Measurements from ENCODE around the gene NR3C2. TPM values are rescaled to one million over a fixed set of nuclear protein-coding genes. Genes with fewer than 3 reads are reported as not detected.

Gene NR3C2
- total RNA-seq, 2 experiments from 2014 or later: 6.1 to 6.4 TPM

DNA sequence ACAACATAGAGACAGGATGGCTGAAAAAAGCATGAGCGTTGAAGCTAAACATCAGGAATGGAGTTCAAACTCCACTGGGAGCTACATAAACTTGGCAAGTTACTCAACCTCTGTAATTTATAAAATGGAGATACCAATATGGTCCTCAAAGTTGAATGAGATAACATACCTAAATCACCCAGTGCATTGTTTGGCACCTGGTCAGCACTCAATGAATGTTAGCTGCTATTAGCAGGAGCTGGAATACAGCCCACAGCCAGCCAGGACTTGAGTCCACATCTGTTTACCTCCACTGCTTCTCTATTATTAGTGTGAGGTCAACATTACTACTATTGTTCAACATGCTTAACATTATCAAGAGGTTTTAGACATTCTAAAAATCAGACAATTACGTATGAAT lies 97.9 kb downstream of the NR3C2 start:
- POLR2A ChIA-PET: no interaction called here
- Mint-ChIP-seq H3K27ac (no peak overlapping the region), H3K27me3 (no peaks in the 10 kb centered on the region), H3K4me1 (ENCODE audit: low read depth) (peaks cover 24% of the 10 kb centered on the region), H3K9me3 (peaks cover 11% of the 10 kb centered on the region), H3K4me3 (no peak overlapping the region), H3K36me3 (ENCODE audit: low read depth) (peaks cover 2% of the 10 kb centered on the region)
- intact Hi-C loops (cut with micrococcal nuclease): no loop called here
- TF ChIP-seq, protein P1, sequence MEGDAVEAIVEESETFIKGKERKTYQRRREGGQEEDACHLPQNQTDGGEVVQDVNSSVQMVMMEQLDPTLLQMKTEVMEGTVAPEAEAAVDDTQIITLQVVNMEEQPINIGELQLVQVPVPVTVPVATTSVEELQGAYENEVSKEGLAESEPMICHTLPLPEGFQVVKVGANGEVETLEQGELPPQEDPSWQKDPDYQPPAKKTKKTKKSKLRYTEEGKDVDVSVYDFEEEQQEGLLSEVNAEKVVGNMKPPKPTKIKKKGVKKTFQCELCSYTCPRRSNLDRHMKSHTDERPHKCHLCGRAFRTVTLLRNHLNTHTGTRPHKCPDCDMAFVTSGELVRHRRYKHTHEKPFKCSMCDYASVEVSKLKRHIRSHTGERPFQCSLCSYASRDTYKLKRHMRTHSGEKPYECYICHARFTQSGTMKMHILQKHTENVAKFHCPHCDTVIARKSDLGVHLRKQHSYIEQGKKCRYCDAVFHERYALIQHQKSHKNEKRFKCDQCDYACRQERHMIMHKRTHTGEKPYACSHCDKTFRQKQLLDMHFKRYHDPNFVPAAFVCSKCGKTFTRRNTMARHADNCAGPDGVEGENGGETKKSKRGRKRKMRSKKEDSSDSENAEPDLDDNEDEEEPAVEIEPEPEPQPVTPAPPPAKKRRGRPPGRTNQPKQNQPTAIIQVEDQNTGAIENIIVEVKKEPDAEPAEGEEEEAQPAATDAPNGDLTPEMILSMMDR (IDR thresholded peaks at IDR 0.05): no peak
- no peak for ATAC-seq
- CTCF ChIA-PET: no interaction called here
- DNase-seq: no peak

DNA sequence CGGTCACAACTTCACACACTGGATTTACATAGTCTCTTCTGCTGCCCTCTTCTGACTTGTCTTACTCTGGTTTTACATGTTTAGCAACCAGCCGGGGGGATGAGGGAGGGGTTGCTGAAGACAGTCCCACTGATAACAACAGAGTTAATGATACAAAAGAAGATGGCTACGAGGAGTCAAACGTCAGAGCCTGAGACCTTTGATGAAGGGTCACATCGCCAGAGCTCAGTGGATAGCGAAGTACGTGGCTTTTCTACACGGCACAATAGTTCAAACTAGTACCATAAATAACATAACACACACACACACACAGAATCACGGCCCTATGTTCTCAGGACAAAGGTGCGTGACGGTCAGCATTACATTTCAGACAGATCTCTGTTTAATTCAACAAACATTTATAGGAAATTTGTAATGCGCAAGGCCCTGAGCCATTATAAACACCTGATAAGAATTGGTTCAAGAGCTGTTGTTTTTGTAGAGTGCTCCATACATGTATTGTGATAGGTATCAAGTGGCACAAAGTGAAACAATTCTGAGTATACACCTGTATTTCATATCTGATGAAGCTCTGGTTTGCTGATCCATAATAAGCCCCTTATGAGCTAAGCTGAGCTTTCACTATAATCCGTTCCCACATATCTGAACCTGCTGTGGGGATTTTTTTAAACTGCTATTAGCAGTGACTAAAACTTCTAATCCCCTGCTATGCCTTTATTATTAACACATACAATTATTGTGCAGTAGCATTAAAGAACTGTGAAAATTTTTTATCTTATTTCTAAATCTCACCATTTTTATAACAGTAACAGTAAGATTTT lies 100.0 kb downstream of the NR3C2 start:
- DNase-seq: no peak
- peaks cover 16% of the 10 kb centered on the region for H3K4me1 Mint-ChIP-seq (ENCODE audit: low read depth)

DNA sequence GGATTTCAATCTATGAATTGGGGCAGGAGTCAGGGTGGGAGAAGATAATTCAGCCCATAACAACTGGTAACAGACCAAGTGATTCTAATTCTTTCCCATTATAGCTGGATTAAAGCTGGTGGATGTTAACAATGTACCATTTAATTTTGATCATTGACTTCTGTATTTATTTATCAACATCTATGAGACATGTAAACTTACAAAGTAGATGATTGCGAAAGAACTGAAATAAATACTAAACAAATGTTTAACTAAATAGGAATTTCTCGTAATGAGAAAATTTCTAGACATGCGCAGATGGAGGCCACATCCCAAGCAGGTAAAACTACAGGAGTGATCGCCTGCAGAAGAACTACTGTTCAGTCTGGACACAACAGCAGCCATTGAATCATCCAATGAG lies 107.1 kb downstream of the NR3C2 start:
- DNase-seq (no peak), ATAC-seq (no peak)
- no peaks in the 10 kb centered on the region for H3K27me3 Mint-ChIP-seq
- no peak overlapping the region for H3K27ac Mint-ChIP-seq
- H3K4me1 Mint-ChIP-seq (ENCODE audit: low read depth): peaks cover 19% of the 10 kb centered on the region
- peaks cover 8% of the 10 kb centered on the region for H3K9me3 Mint-ChIP-seq
- no peak overlapping the region for H3K4me3 Mint-ChIP-seq
- TF ChIP-seq, protein P1 (IDR thresholded peaks at IDR 0.05): no peak
- ChIA-PET POLR2A (no interaction called here), CTCF (no interaction called here)
- H3K36me3 Mint-ChIP-seq (ENCODE audit: low read depth): peaks cover 2% of the 10 kb centered on the region
- intact Hi-C loops (cut with micrococcal nuclease): no loop called here

More for the DNA sequence above, 100.0 kb downstream of the NR3C2 start:
- Mint-ChIP-seq H3K4me3 (no peak overlapping the region), H3K27me3 (no peaks in the 10 kb centered on the region), H3K9me3 (peaks cover 11% of the 10 kb centered on the region), H3K27ac (no peak overlapping the region), H3K36me3 (ENCODE audit: low read depth) (peaks cover 2% of the 10 kb centered on the region)
- intact Hi-C loops (cut with micrococcal nuclease): no loop called here
- ChIA-PET POLR2A (no interaction called here), CTCF (no interaction called here)
- TF ChIP-seq, protein P1 (IDR thresholded peaks at IDR 0.05): no peak
- ATAC-seq: no peak

DNA sequence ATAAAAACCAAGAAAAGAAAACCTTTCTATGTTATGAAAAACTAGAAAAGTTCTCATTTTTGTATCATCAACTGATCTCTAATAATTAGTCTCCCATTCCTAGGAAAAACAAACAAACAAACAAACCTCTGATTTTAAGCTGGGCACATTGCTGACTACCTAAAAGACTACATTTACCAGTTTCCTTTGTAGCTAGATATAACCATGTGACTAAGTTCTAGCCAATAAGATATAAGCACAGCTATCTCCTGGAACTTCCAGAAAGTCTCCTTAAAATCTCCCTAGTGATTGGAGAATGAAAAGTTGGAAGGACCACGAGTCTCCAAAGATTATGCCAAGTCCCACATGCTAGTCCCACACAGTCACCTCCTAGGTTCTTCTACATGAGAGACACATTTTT lies 108.9 kb downstream of the NR3C2 start:
- Mint-ChIP-seq H3K36me3 (ENCODE audit: low read depth) (peaks cover 2% of the 10 kb centered on the region), H3K4me3 (no peak overlapping the region), H3K9me3 (no peaks in the 10 kb centered on the region), H3K27me3 (no peaks in the 10 kb centered on the region), H3K27ac (no peak overlapping the region), H3K4me1 (ENCODE audit: low read depth) (peaks cover 23% of the 10 kb centered on the region)
- intact Hi-C loops (cut with micrococcal nuclease): no loop called here
- ChIA-PET POLR2A (interaction anchor here (0.6 kb wide), 1 partner anchor 25 kb away, joined by 4 read pairs; no protein-coding TSS in a partner anchor), CTCF (interaction anchor here (0.6 kb wide), 2 partner anchors 42 to 220 kb away, joined by 3 read pairs; no protein-coding TSS in a partner anchor)
- DNase-seq (no peak), ATAC-seq (no peak)
- TF ChIP-seq, protein P1 (IDR thresholded peaks at IDR 0.05): no peak

DNA sequence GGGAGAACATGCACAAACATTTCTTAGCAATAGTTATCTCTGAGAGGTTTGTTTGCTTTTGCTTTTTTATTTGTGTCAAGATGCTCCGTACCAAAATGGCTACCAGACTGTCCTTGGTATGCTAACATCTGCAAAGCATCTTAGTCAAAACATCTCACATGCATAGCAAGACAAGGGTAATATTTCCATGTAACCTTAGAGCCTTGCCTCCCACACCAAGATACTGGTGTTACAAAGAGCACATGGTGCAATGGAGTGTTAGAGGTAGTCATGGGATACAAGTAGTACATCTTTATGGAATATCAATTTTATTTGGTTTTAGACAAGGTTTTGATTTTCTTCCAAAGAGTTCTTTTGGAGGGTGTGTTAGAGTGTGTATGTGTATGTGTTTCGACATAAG lies 109.7 kb downstream of the NR3C2 start:
- ChIA-PET POLR2A (no interaction called here), CTCF (no interaction called here)
- DNase-seq (no peak), ATAC-seq (no peak)
- no peaks in the 10 kb centered on the region for H3K9me3 Mint-ChIP-seq
- intact Hi-C loops (cut with micrococcal nuclease): no loop called here
- TF ChIP-seq, protein P1 (IDR thresholded peaks at IDR 0.05): no peak
- H3K27me3 Mint-ChIP-seq: no peaks in the 10 kb centered on the region
- peaks cover 30% of the 10 kb centered on the region for H3K4me1 Mint-ChIP-seq (ENCODE audit: low read depth)
- no peak overlapping the region for H3K27ac Mint-ChIP-seq
- no peak overlapping the region for H3K4me3 Mint-ChIP-seq
- peaks cover 2% of the 10 kb centered on the region for H3K36me3 Mint-ChIP-seq (ENCODE audit: low read depth)
